ENCODE data around the gene CACNB2. TPM values are rescaled to one million over a fixed set of nuclear protein-coding genes. Genes with fewer than 3 reads are reported as not detected.

CACNB2 gene
- total and polyA plus RNA-seq, 4 donors: 0.90 to 23.9 (median 3.7) TPM

GRCh38 chr10:18516851-18517250, 376.6 kb downstream of the CACNB2 start:
- Histone ChIP-seq H3K4me1 (ENCODE audit: control insufficient read depth in 5 of 5, insufficient read depth in 5 of 5, low read length in 5 of 5) (no peaks in the 10 kb centered on the region), H3K27me3 (ENCODE audit: control insufficient read depth in 3 of 3, insufficient read depth in 3 of 3, low read length in 2 of 3) (no peaks in the 10 kb centered on the region), H3K27ac (ENCODE audit: low read depth in 1 of 2, low read length in 1 of 2) (no peak overlapping the region), H3K36me3 (ENCODE audit: control insufficient read depth in 4 of 4, insufficient read depth in 4 of 4, low read length in 4 of 4) (peaks cover 1 to 39% (median 18%) of the 10 kb centered on the region in 4 donors), H3K9ac (ENCODE audit: insufficient read depth in 1 of 2, low read length in 2 of 2) (no peak overlapping the region), H3K9me3 (ENCODE audit: control insufficient read depth in 4 of 4, insufficient read depth in 3 of 4, low read length in 3 of 4) (peaks cover 0 to 4% (median 0%) of the 10 kb centered on the region in 4 donors), H3K4me3 (no peak overlapping the region)
- TF ChIP-seq CTCF (IDR thresholded peaks at IDR 0.05; ENCODE audit: control extremely low read depth, extremely low read depth): no peak
- 90 to 98% methylated on average over 3 of the region's 3 CpGs for WGBS, 2 donors
- no peak for DNase-seq
- ATAC-seq (ENCODE audit: insufficient read depth, low FRiP score): no peak

- peaks cover 0 to 5% (median 0%) of the 10 kb centered on the region in 5 donors for H3K4me1 ChIP-seq (ENCODE audit: control insufficient read depth in 5 of 5, insufficient read depth in 5 of 5, low read length in 5 of 5)
- H3K4me3 ChIP-seq: no peak overlapping the region
- no peaks in the 10 kb centered on the region for H3K9me3 ChIP-seq (ENCODE audit: control insufficient read depth in 4 of 4, insufficient read depth in 3 of 4, low read length in 3 of 4)
- peaks cover 0 to 26% (median 9%) of the 10 kb centered on the region in 4 donors for H3K36me3 ChIP-seq (ENCODE audit: control insufficient read depth in 4 of 4, insufficient read depth in 4 of 4, low read length in 4 of 4)
- ATAC-seq (ENCODE audit: insufficient read depth, low FRiP score) (no peak), DNase-seq (no peak)
- H3K27me3 ChIP-seq (ENCODE audit: control insufficient read depth in 3 of 3, insufficient read depth in 3 of 3, low read length in 2 of 3): no peaks in the 10 kb centered on the region
- H3K9ac ChIP-seq (ENCODE audit: insufficient read depth in 1 of 2, low read length in 2 of 2): no peak overlapping the region
- no peak for TF ChIP-seq CTCF (IDR thresholded peaks at IDR 0.05; ENCODE audit: control extremely low read depth, extremely low read depth)
- no peak overlapping the region for H3K27ac ChIP-seq (ENCODE audit: low read depth in 1 of 2, low read length in 1 of 2)
- 63 to 90% methylated on average over 1 of the region's 1 CpG for WGBS, 2 donors
These were observed 382.8 kb downstream of the CACNB2 start for GRCh38 chr10:18523025-18523424.

DNA sequence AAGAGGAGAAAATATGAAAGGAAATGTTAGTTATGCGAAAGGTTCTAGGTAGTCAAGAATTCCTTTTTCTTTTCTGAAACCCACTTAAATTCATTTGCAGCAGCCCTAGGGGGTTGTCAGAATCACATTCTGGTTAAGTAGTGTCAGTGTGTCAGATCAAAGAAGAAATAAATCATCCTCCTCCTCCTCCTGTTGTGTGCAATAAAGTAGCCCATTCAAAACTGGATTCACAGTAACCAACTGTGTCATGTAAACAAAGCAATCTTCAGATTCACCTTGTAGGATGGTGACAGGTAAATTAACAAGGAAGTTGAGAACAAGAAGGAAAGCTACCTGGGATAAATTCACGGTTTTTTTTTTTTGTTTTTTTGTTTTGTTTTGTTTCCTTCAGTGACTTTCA, 383.6 kb downstream of the CACNB2 start:
- no peaks in the 10 kb centered on the region for H3K9me3 ChIP-seq (ENCODE audit: control insufficient read depth in 4 of 4, insufficient read depth in 3 of 4, low read length in 3 of 4)
- DNase-seq: no peak
- peaks cover 0 to 23% (median 6%) of the 10 kb centered on the region in 4 donors for H3K36me3 ChIP-seq (ENCODE audit: control insufficient read depth in 4 of 4, insufficient read depth in 4 of 4, low read length in 4 of 4)
- H3K4me3 ChIP-seq: no peak overlapping the region
- no peak overlapping the region for H3K9ac ChIP-seq (ENCODE audit: insufficient read depth in 1 of 2, low read length in 2 of 2)
- H3K4me1 ChIP-seq (ENCODE audit: control insufficient read depth in 5 of 5, insufficient read depth in 5 of 5, low read length in 5 of 5): peaks cover 0 to 5% (median 0%) of the 10 kb centered on the region in 5 donors
- H3K27me3 ChIP-seq (ENCODE audit: control insufficient read depth in 3 of 3, insufficient read depth in 3 of 3, low read length in 2 of 3): no peaks in the 10 kb centered on the region
- no peak for TF ChIP-seq CTCF (IDR thresholded peaks at IDR 0.05; ENCODE audit: control extremely low read depth, extremely low read depth)
- ATAC-seq (ENCODE audit: insufficient read depth, low FRiP score): no peak
- peak overlapping the region in 1 of 2 donors; percentile 38 for H3K27ac ChIP-seq (ENCODE audit: low read depth in 1 of 2, low read length in 1 of 2)
- WGBS, 2 donors: 84 to 92% methylated on average over 2 of the region's 2 CpGs

- Histone ChIP-seq H3K4me3 (no peak overlapping the region), H3K4me1 (ENCODE audit: control insufficient read depth in 5 of 5, insufficient read depth in 5 of 5, low read length in 5 of 5) (peaks cover 0 to 5% (median 0%) of the 10 kb centered on the region in 5 donors), H3K27me3 (ENCODE audit: control insufficient read depth in 3 of 3, insufficient read depth in 3 of 3, low read length in 2 of 3) (no peaks in the 10 kb centered on the region), H3K27ac (ENCODE audit: low read depth in 1 of 2, low read length in 1 of 2) (no peak overlapping the region), H3K36me3 (ENCODE audit: control insufficient read depth in 4 of 4, insufficient read depth in 4 of 4, low read length in 4 of 4) (peaks cover 0 to 9% (median 4%) of the 10 kb centered on the region in 4 donors), H3K9ac (ENCODE audit: insufficient read depth in 1 of 2, low read length in 2 of 2) (no peak overlapping the region), H3K9me3 (ENCODE audit: control insufficient read depth in 4 of 4, insufficient read depth in 3 of 4, low read length in 3 of 4) (no peaks in the 10 kb centered on the region)
- ATAC-seq (ENCODE audit: insufficient read depth, low FRiP score) (no peak), DNase-seq (peak in 1 of 3 donors; percentile 13)
- no peak for TF ChIP-seq CTCF (IDR thresholded peaks at IDR 0.05; ENCODE audit: control extremely low read depth, extremely low read depth)
- 74 to 86% methylated on average over 2 of the region's 2 CpGs for WGBS, 2 donors
These were observed 387.5 kb downstream of the CACNB2 start for GRCh38 chr10:18527687-18528086.

All from lung (tissue), 12 donors.